Aorta (tissue), 5 donors: ENCODE results near the gene NECAB2. TPM values are rescaled to one million over a fixed set of nuclear protein-coding genes. Genes with fewer than 3 reads are reported as not detected.

Experiments used
- ATAC-seq: fragments of 200-7000 bp; cut with Tn5 transposase; one replicate; pipeline ENCODE4 v1.9.1; 2022; ENCODE audit warnings: moderate library complexity; ENCODE audit not compliant: low FRiP score
- DNase-seq, 2 donors: peaks; one replicate each; pipeline ENCODE4 v3.0.0-alpha.2; 2020
- H3K27ac ChIP-seq, 2 donors: one replicate each; pipeline ENCODE4 v1.5.1; 2013; ENCODE audit warnings: low read length in 2 of 2, mild to moderate bottlenecking in 2 of 2, moderate library complexity in 2 of 2, control low read depth in 1 of 2, inconsistent platforms in 1 of 2, low read depth in 1 of 2
- H3K27me3 ChIP-seq, 2 donors: one replicate each; pipeline ENCODE4 v1.6.1; 2013; ENCODE audit warnings: control low read depth in 1 of 2, low read length in 1 of 2, mild to moderate bottlenecking in 1 of 2, moderate library complexity in 1 of 2; ENCODE audit not compliant: insufficient read depth in 2 of 2, control insufficient read depth in 1 of 2
- H3K36me3 ChIP-seq, 2 donors: one replicate each; pipeline ENCODE4 v1.6.1; 2013; ENCODE audit warnings: control low read depth in 1 of 2, low read length in 1 of 2, mild to moderate bottlenecking in 1 of 2; ENCODE audit not compliant: insufficient read depth in 2 of 2, control insufficient read depth in 1 of 2
- H3K4me1 ChIP-seq, 2 donors: one replicate each; pipeline ENCODE4 v1.6.1; 2013; ENCODE audit warnings: low read length in 2 of 2, control low read depth in 1 of 2, mild to moderate bottlenecking in 1 of 2, moderate library complexity in 1 of 2; ENCODE audit not compliant: insufficient read depth in 2 of 2, control insufficient read depth in 1 of 2
- H3K4me3 ChIP-seq, 2 donors: one replicate each; pipeline ENCODE4 v1.5.1; 2013; ENCODE audit warnings: low read length in 2 of 2, control low read depth in 1 of 2, mild to moderate bottlenecking in 1 of 2
- H3K9me3 ChIP-seq: one replicate; pipeline ENCODE4 v1.6.1; 2013; ENCODE audit warnings: mild to moderate bottlenecking, low read length; ENCODE audit not compliant: control insufficient read depth
- WGBS, 2 donors: extraction: QIAGEN DNeasy Blood & Tissue Kit; methylation state at CpG; one replicate each; pipeline ENCODE4 v1.1.7; 2013; 5-methylcytosine and 5-hydroxymethylcytosine counted together
- intact Hi-C, 2 donors: fragments of 100-400 bp; cut with DNase I; formaldehyde crosslinking; loops; one replicate each; pipeline versions ENCODE4 v1.14.2 to v1.15.0; 2022
- long read RNA-seq, 2 donors: library from polyadenylated mRNA; unstranded; transcript quantifications; one replicate each; pipeline ENCODE4 v2.0.0, GENCODE V29; 2020 to 2021
- polyA plus RNA-seq, 2 donors: library from polyadenylated mRNA; stranded (reverse); fragments of 200-250 nt; gene quantifications; one replicate each; pipeline ENCODE4 v1.2.3, GENCODE V29; 2013
- total RNA-seq, 2 donors: library from RNA; stranded (reverse); fragmentation: NEBNext Ultra II Directional; extraction: Animal tissue kit (Norgen Biotek cat#: 25700); gene quantifications; one replicate each; pipeline ENCODE4 v1.2.1, GENCODE V29; 2021
- donor health status: healthy with polysubstance abuse.
- donor health status: Bipolar disorder and iron deficiency.
- donor health status: DM: no; HTN: no; CAD: no.
- donor health status: DM: no; HTN: no; CAD: no.
- donor health status: DM: yes; HTN: yes; CAD: no.

The NECAB2 gene
- total RNA-seq (under 1 TPM; 0.23 to 0.75 TPM), polyA plus RNA-seq (not detected)
- long read RNA-seq, donor 1 = 0 reads
- long read RNA-seq, donor 2 = 0 reads

GRCh38 chr16:83967838-83968305 is at the start of gene NECAB2:
NECAB2 (plus strand) TSS chr16:83968244; CDS start chr16:83968649, 405 bp downstream.
- H3K9me3 ChIP-seq = no peaks in the 10 kb centered on the region
- ATAC-seq = peak; percentile 36
- 11 to 13% methylated on average over 29 to 35 of the region's 35 CpGs for WGBS, 2 donors
- intact Hi-C loops = loop anchor here (5.0 to 10.0 kb wide), 2 partner anchors 214 to 217 kb away; partner anchors contain the start of gene TAF1C (in 1 of the 2)
- H3K27me3 ChIP-seq = no peaks in the 10 kb centered on the region
- no peak within 1 kb of the TSS for H3K27ac ChIP-seq
- H3K4me1 ChIP-seq = no peaks in the 10 kb centered on the region
- peaks cover 0 to 2% of the 10 kb centered on the region in 2 donors for H3K36me3 ChIP-seq
- DNase-seq = peak in 1 of 2 donors; percentile 60
- peak within 1 kb of the TSS; percentile 39 to 55 for H3K4me3 ChIP-seq

- WGBS, 2 donors = 92 to 98% methylated on average over 2 of the region's 2 CpGs
- DNase-seq (no peak), ATAC-seq (no peak)
- Histone ChIP-seq H3K27ac (no peak overlapping the region), H3K4me1 (no peaks in the 10 kb centered on the region), H3K27me3 (no peaks in the 10 kb centered on the region), H3K4me3 (no peak overlapping the region), H3K36me3 (peaks cover 0 to 17% of the 10 kb centered on the region in 2 donors), H3K9me3 (no peaks in the 10 kb centered on the region)
- intact Hi-C loops = no loop called here
Observed at GRCh38 chr16:83920894-83921491, 47.1 kb upstream of the NECAB2 start.

GRCh38 chr16:83923581-83924365 is 44.3 kb upstream of the NECAB2 start:
- no peak overlapping the region for H3K27ac ChIP-seq
- H3K9me3 ChIP-seq = no peaks in the 10 kb centered on the region
- 84% methylated on average over 31 of the region's 31 CpGs for WGBS, 2 donors
- no peak for ATAC-seq
- no peaks in the 10 kb centered on the region for H3K27me3 ChIP-seq
- peaks cover 0 to 10% of the 10 kb centered on the region in 2 donors for H3K36me3 ChIP-seq
- H3K4me1 ChIP-seq = no peaks in the 10 kb centered on the region
- no peak for DNase-seq
- intact Hi-C loops = no loop called here
- no peak overlapping the region for H3K4me3 ChIP-seq

- no peak overlapping the region for H3K4me3 ChIP-seq
- no peaks in the 10 kb centered on the region for H3K4me1 ChIP-seq
- ATAC-seq (no peak), DNase-seq (no peak)
- H3K36me3 ChIP-seq = peaks cover 0 to 2% of the 10 kb centered on the region in 2 donors
- intact Hi-C loops = no loop called here
- H3K9me3 ChIP-seq = no peaks in the 10 kb centered on the region
- H3K27me3 ChIP-seq = no peaks in the 10 kb centered on the region
- WGBS, 2 donors = 71 to 76% methylated on average over 13 of the region's 13 CpGs
- H3K27ac ChIP-seq = no peak overlapping the region
Observed at GRCh38 chr16:83924686-83925085, 43.4 kb upstream of the NECAB2 start.

- no peaks in the 10 kb centered on the region for H3K27me3 ChIP-seq
- H3K9me3 ChIP-seq = no peaks in the 10 kb centered on the region
- intact Hi-C loops = no loop called here
- H3K36me3 ChIP-seq = no peaks in the 10 kb centered on the region
- DNase-seq (no peak), ATAC-seq (no peak)
- WGBS, 2 donors = 82 to 87% methylated on average over 12 of the region's 12 CpGs
- no peak overlapping the region for H3K4me3 ChIP-seq
- H3K27ac ChIP-seq = no peak overlapping the region
- H3K4me1 ChIP-seq = no peaks in the 10 kb centered on the region
Observed at GRCh38 chr16:83925095-83925905, 42.7 kb upstream of the NECAB2 start.

- Histone ChIP-seq H3K4me1 (no peaks in the 10 kb centered on the region), H3K27ac (no peak overlapping the region), H3K9me3 (no peaks in the 10 kb centered on the region), H3K4me3 (no peak overlapping the region), H3K36me3 (no peaks in the 10 kb centered on the region), H3K27me3 (no peaks in the 10 kb centered on the region)
- ATAC-seq (no peak), DNase-seq (no peak)
- WGBS, 2 donors = 47 to 49% methylated on average over 27 of the region's 27 CpGs
- intact Hi-C loops = loop anchor here in 1 of 2 donors (2.0 kb wide), 1 partner anchor 137 kb away; no protein-coding TSS in a partner anchor
Observed at GRCh38 chr16:83925957-83926725, 41.9 kb upstream of the NECAB2 start.

- Histone ChIP-seq H3K36me3 (no peaks in the 10 kb centered on the region), H3K4me1 (no peaks in the 10 kb centered on the region), H3K4me3 (no peak overlapping the region), H3K9me3 (no peaks in the 10 kb centered on the region), H3K27me3 (no peaks in the 10 kb centered on the region), H3K27ac (no peak overlapping the region)
- intact Hi-C loops = loop anchor here in 1 of 2 donors (2.0 kb wide), 1 partner anchor 136 kb away; no protein-coding TSS in a partner anchor
- DNase-seq (peak; percentile 81 to 94), ATAC-seq (peak; percentile 75)
- WGBS, 2 donors = 23 to 24% methylated on average over 35 of the region's 35 CpGs
Observed at GRCh38 chr16:83926726-83927397, 41.2 kb upstream of the NECAB2 start.
